HepG2 (cell line): ENCODE results near the gene MTX2. TPM values are rescaled to one million over a fixed set of nuclear protein-coding genes. Genes with fewer than 3 reads are reported as not detected.
"Not testable (repeated sequence)": the region's sequence is repeated elsewhere in the genome, so short reads cannot be mapped to it uniquely, and the experiment has no call there.

Source experiments
- ATAC-seq: fragments of 200-7000 bp; cut with Tn5 transposase; 3 replicates; pipeline ENCODE4 v1.9.1; 2020; ENCODE audit warnings: mild to moderate bottlenecking, moderate library complexity
- BruUV-seq: library from RNA; stranded (reverse); fragments of 400-500 nt; replicated peaks from 2 replicates; lab custom pipeline; 2021; lab: Mats Ljungman, UMichigan
- CTCF ChIA-PET: fragments of 300-600 bp; formaldehyde crosslinking; extraction: SDS; loops from one replicate; lab custom pipeline; 2021; ENCODE audit warnings: low total read pairs, inconsistent platforms, low intra/inter-chr PET ratio; lab: Yijun Ruan, JAX
- POLR2A ChIA-PET: fragments of 350-600 bp; sonication (Branson Sonifier 250); formaldehyde crosslinking; loops from one replicate; lab custom pipeline; 2020; ENCODE audit warnings: antibody characterized with exemption, inconsistent platforms; lab: Yijun Ruan, JAX
- DNase-seq: peaks from one replicate; pipeline ENCODE4 v3.0.0-alpha.2; 2015; ENCODE audit warnings: low spot score
- FAIRE-seq: peaks from 3 replicates; lab custom pipeline; 2011; peaks lifted over from hg19 to GRCh38; lab: Jason Lieb, UNC
- H2AFZ ChIP-seq: one replicate; pipeline ENCODE4 v1.6.1; 2011; ENCODE audit warnings: low read length, inconsistent platforms
- H3K27ac ChIP-seq: fragments of 300-600 bp; 3 replicates; pipeline ENCODE4 v1.8.0; 2011; ENCODE audit warnings: mixed run types, mild to moderate bottlenecking, mixed read lengths, low read length, inconsistent platforms; ENCODE audit not compliant: insufficient read depth; ENCODE audit errors: extremely low read length
- H3K27me3 ChIP-seq, 2 experiments: fragments of 200-600 bp in 1 of 2; 2 replicates in 1 of 2; 3 replicates in 1 of 2; pipeline versions ENCODE4 v1.6.0 to v1.8.0; 2011; ENCODE audit warnings: low read length in 2 of 2, mild to moderate bottlenecking in 2 of 2, moderate library complexity in 2 of 2, inconsistent platforms in 1 of 2; ENCODE audit not compliant: insufficient read depth in 2 of 2, control insufficient read depth in 1 of 2
- H3K36me3 ChIP-seq, 2 experiments: fragments of 200-600 bp in 1 of 2; replicated peaks in 1 of 2; 2 replicates in 1 of 2; 3 replicates in 1 of 2; pipeline versions ENCODE4 v1.5.1 to v1.8.0; 2011; ENCODE audit warnings: low read length in 2 of 2, inconsistent platforms in 1 of 2; ENCODE audit not compliant: insufficient read depth in 2 of 2, control insufficient read depth in 1 of 2
- H3K4me1 ChIP-seq: 2 replicates; pipeline ENCODE4 v1.5.1; 2012; ENCODE audit warnings: low read length, inconsistent platforms; ENCODE audit not compliant: insufficient read depth
- H3K4me2 ChIP-seq: 2 replicates; pipeline ENCODE4 v1.6.0; 2011; ENCODE audit warnings: low read depth, low read length, inconsistent platforms
- H3K4me3 ChIP-seq, 3 experiments: fragments of 200-600 bp in 1 of 3; sonication (generic), shearing (Covaris generic) in 1 of 3; replicated peaks in 1 of 3; 2 replicates each; pipeline ENCODE4 v1.5.1; 2011 to 2016; ENCODE audit warnings: low read length in 3 of 3, inconsistent platforms in 2 of 3, low read depth in 2 of 3, mild to moderate bottlenecking in 2 of 3, control low read depth in 1 of 3, mixed read lengths in 1 of 3; ENCODE audit not compliant: insufficient read depth in 1 of 3
- H3K79me2 ChIP-seq: one replicate; pipeline ENCODE4 v1.6.1; 2011; ENCODE audit warnings: low read length, inconsistent platforms; ENCODE audit not compliant: insufficient read depth
- H3K9ac ChIP-seq: 2 replicates; pipeline ENCODE4 v1.6.0; 2011; ENCODE audit warnings: mild to moderate bottlenecking, low read depth, low read length, inconsistent platforms; ENCODE audit not compliant: insufficient read depth
- H3K9me3 ChIP-seq: 2 replicates; pipeline ENCODE4 v1.5.1; 2012; ENCODE audit warnings: mild to moderate bottlenecking, low read length
- H4K20me1 ChIP-seq: 2 replicates; pipeline ENCODE4 v1.6.0; 2011; ENCODE audit warnings: inconsistent platforms, mild to moderate bottlenecking, low read length, moderate library complexity; ENCODE audit not compliant: insufficient read depth
- HCFC1 ChIP-seq: fragments of 150-350 bp; IDR thresholded peaks from 2 replicates; pipeline ENCODE4 v1.6.1; 2014; ENCODE audit warnings: low read depth, low read length
- KDM5A ChIP-seq: fragments of 200-600 bp; sonication (generic); IDR thresholded peaks from 2 replicates; pipeline ENCODE4 v1.7.0; 2018; ENCODE audit warnings: antibody characterized with exemption, mild to moderate bottlenecking, low read length, borderline replicate concordance
- NFIC ChIP-seq: IDR thresholded peaks from 2 replicates; pipeline ENCODE4 v1.6.1; 2012; ENCODE audit warnings: mild to moderate bottlenecking, low read length, inconsistent platforms
- REXO4 ChIP-seq: sonication (generic); formaldehyde crosslinking; IDR thresholded peaks from 2 replicates; pipeline ENCODE4 v1.8.0; 2022; ENCODE audit warnings: missing genetic modification reagents, mild to moderate bottlenecking, borderline replicate concordance
- SCMH1 ChIP-seq: sonication (generic); formaldehyde crosslinking; IDR thresholded peaks from 2 replicates; pipeline ENCODE4 v1.9.0; 2021; ENCODE audit warnings: missing genetic modification reagents, mild to moderate bottlenecking, borderline replicate concordance
- SETDB1 ChIP-seq: sonication (generic); formaldehyde crosslinking; IDR thresholded peaks from 2 replicates; pipeline ENCODE4 v1.5.1; 2020; ENCODE audit warnings: missing genetic modification reagents, mild to moderate bottlenecking, borderline replicate concordance
- SUZ12 ChIP-seq: fragments of 150-350 bp; IDR thresholded peaks from 2 replicates; pipeline ENCODE4 v1.6.1; 2014; ENCODE audit warnings: low read depth, low read length
- ZMYM3 ChIP-seq: sonication (generic); formaldehyde crosslinking; IDR thresholded peaks from 2 replicates; pipeline ENCODE4 v1.5.1; 2020; ENCODE audit warnings: mild to moderate bottlenecking, missing genetic modification reagents
- ZNF619 ChIP-seq: sonication (generic); formaldehyde crosslinking; IDR thresholded peaks from 2 replicates; pipeline ENCODE4 v1.4.0; 2020; ENCODE audit warnings: mild to moderate bottlenecking, missing genetic modification reagents
- ZNF644 ChIP-seq: IDR thresholded peaks from 2 replicates; pipeline ENCODE4 v1.6.1; 2016; ENCODE audit warnings: low read depth
- ZNF674 ChIP-seq: sonication (generic); formaldehyde crosslinking; IDR thresholded peaks from 2 replicates; pipeline ENCODE4 v1.5.0; 2020; ENCODE audit warnings: low read depth, mild to moderate bottlenecking, missing genetic modification reagents
- ZNF782 ChIP-seq: sonication (generic); formaldehyde crosslinking; IDR thresholded peaks from 2 replicates; pipeline ENCODE4 v1.4.0; 2020; ENCODE audit warnings: missing genetic modification reagents, mild to moderate bottlenecking, borderline replicate concordance
- WGBS: methylation state at CpG from one replicate; pipeline ENCODE4 v1.1.6; 2017; ENCODE audit warnings: low lambda C conversion rate; 5-methylcytosine and 5-hydroxymethylcytosine counted together
- in situ Hi-C: cut with HindIII; loops from 2 replicates; pipeline ENCODE4 v1.10.0; 2017; ENCODE audit warnings: low pct_unique_long_range_greater_than_20kb; ENCODE audit not compliant: extremely low pct_ligation_motif_present
- intact Hi-C: fragments of 100-400 bp; cut with micrococcal nuclease; formaldehyde crosslinking; loops from one replicate; pipeline ENCODE4 v1.10.0; 2022; ENCODE audit not compliant: unreplicated experiment
- polyA plus RNA-seq, 8 experiments: library from polyadenylated mRNA; depleted of rRNA in 3 of 8; stranded (reverse) in 7 of 8; unstranded in 1 of 8; fragments of >200 nt; fragmentation: Illumina TruSeq in 4 of 8; extraction: Trizol in 4 of 8; gene quantifications; 2 replicates each; pipeline versions ENCODE4 v1.2.1 to v1.2.3, GENCODE V29; 2011 to 2016; ENCODE audit warnings: low read depth in 4 of 8, missing spikeins in 1 of 8, mixed read lengths in 1 of 8; ENCODE audit not compliant: insufficient read depth in 1 of 8
- total RNA-seq, 5 experiments: library from RNA; depleted of rRNA; stranded (reverse); fragments of >200 nt; fragmentation: Illumina TruSeq; extraction: Trizol; gene quantifications; 2 replicates each; pipeline ENCODE4 v1.2.3, GENCODE V29; 2016; ENCODE audit warnings: low read depth in 1 of 5
- TF ChIP-seq, protein P1 (sequence below), 2 experiments: sonication (generic) in 1 of 2; formaldehyde crosslinking in 1 of 2; IDR thresholded peaks; 2 replicates each; pipeline versions ENCODE4 v1.5.1 to v1.6.1; 2011 to 2020; ENCODE audit warnings: borderline replicate concordance in 1 of 2, low read depth in 1 of 2, low read length in 1 of 2, mild to moderate bottlenecking in 1 of 2, missing genetic modification reagents in 1 of 2, moderate library complexity in 1 of 2

MTX2 gene
- total and polyA plus RNA-seq, 2 of the 13 experiments (the other 11 are each of a cell fraction or from before 2014, with no cell fraction given) = 58.1 to 75.7 TPM

DNA sequence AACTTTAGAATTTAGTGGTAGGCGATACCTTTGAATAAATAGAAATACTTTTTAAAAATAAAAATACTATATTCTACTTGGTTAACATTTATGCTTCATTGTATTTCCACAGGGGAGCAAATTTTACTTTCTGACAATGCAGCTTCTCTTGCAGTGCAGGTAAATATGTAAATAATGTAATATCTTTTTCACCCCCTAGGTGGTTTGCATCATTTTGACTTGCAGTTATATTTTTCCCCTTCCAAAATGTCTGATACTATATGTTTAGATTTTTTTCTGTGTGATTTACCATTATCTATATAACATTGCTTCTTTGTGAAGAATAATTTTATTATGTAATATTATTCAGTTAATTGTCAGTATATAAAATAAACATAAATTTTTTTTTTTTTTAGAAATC lies 28.5 kb downstream of the MTX2 start:
- Histone ChIP-seq H3K27ac (no peak overlapping the region), H3K27me3 (no peaks in the 10 kb centered on the region), H3K36me3 (peaks cover 2 to 10% of the 10 kb centered on the region in 2 experiments; a peak in 3 of 5 replicates), H3K79me2 (peaks cover 13% of the 10 kb centered on the region), H3K9ac (no peak overlapping the region), H2AFZ (no peak overlapping the region), H3K4me2 (no peak overlapping the region), H3K4me1 (no peaks in the 10 kb centered on the region), H4K20me1 (no peaks in the 10 kb centered on the region; the same call in 1 of the 2 replicates), H3K4me3 (no peak overlapping the region), H3K9me3 (no peaks in the 10 kb centered on the region)
- no peak for FAIRE-seq
- no peak for DNase-seq
- in situ Hi-C loops = no loop called here
- POLR2A ChIA-PET = no interaction called here
- BruUV-seq = no TSS peak
- CTCF ChIA-PET = no interaction called here
- ATAC-seq = no peak
- WGBS = 95% methylated on average over 1 of the region's 1 CpG
- intact Hi-C loops = no loop called here
- TF ChIP-seq ZNF644 = no peak
- TF ChIP-seq, protein P1, sequence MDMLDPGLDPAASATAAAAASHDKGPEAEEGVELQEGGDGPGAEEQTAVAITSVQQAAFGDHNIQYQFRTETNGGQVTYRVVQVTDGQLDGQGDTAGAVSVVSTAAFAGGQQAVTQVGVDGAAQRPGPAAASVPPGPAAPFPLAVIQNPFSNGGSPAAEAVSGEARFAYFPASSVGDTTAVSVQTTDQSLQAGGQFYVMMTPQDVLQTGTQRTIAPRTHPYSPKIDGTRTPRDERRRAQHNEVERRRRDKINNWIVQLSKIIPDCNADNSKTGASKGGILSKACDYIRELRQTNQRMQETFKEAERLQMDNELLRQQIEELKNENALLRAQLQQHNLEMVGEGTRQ (IDR thresholded peaks at IDR 0.05; ENCODE audit: low read depth, low read length) = no peak
- TF ChIP-seq, protein P1 (CRISPR knock-in tag; IDR thresholded peaks at IDR 0.05; ENCODE audit: borderline replicate concordance) = no peak
- TF ChIP-seq NFIC = no peak
- no peak for TF ChIP-seq SETDB1 (CRISPR knock-in tag)
- no peak for TF ChIP-seq REXO4
- TF ChIP-seq HCFC1 = no peak
- no peak for TF ChIP-seq SUZ12
- TF ChIP-seq ZNF674 (CRISPR knock-in tag) = no peak
- no peak for TF ChIP-seq KDM5A
- no peak for TF ChIP-seq ZMYM3
- TF ChIP-seq SCMH1 (CRISPR knock-in tag) = no peak
- TF ChIP-seq ZNF782 = no peak
- TF ChIP-seq ZNF619 (CRISPR knock-in tag) = no peak
- TF ChIP-seq, all 625 proteins: peak for 0

DNA sequence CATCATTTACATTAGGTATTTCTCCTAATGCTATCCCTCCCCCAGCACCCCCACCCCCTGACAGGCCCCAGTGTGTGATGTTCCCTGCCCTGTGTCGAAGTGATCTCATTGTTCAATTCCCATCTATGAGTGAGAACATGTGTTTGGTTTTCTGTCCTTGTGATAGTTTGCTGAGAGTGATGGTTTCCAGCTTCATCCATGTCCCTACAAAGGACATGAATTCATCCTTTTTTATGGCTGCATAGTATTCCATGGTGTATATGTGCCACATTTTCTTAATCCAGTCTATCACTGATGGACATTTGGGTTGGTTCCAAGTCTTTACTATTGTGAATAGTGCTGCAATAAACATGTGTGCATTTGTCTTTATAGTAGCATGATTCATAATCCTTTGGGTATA lies 36.8 kb downstream of the MTX2 start:
- BruUV-seq, H3K79me2 ChIP-seq, CTCF ChIA-PET: not testable (repeated sequence)

More for the DNA sequence above, 36.8 kb downstream of the MTX2 start:
- H3K9me3 ChIP-seq, intact Hi-C loops, H3K4me3 ChIP-seq, H3K4me1 ChIP-seq, H3K27ac ChIP-seq, POLR2A ChIA-PET, H3K4me2 ChIP-seq, ATAC-seq, DNase-seq, in situ Hi-C loops, H4K20me1 ChIP-seq, FAIRE-seq, H2AFZ ChIP-seq, H3K9ac ChIP-seq, H3K27me3 ChIP-seq: not testable (repeated sequence)
- peaks cover 2 to 18% of the 10 kb centered on the region in 2 experiments; a peak in 4 of 5 replicates for H3K36me3 ChIP-seq
- 97% methylated on average over 1 of the region's 1 CpG for WGBS
